RWPE2 (cell line): Measurements from ENCODE around the gene ETV1.

Experiments
- ATAC-seq: fragments of 200-7000 bp; cut with Tn5 transposase; 3 replicates; pipeline ENCODE4 v1.9.1; 2021; ENCODE audit warnings: low read depth
- DNase-seq: peaks from one replicate; pipeline ENCODE4 v3.0.0-alpha.2; 2020; ENCODE audit warnings: low spot score
- H3K27ac ChIP-seq: fragments of 450-650 bp; 2 replicates; pipeline ENCODE4 v1.5.1; 2017; ENCODE audit warnings: mild to moderate bottlenecking; ENCODE audit not compliant: poor library complexity, severe bottlenecking
- H3K27me3 ChIP-seq: fragments of 250-450 bp; sonication (Bioruptor Pico); 2 replicates; pipeline ENCODE4 v1.5.1; 2021; ENCODE audit warnings: mild to moderate bottlenecking, moderate library complexity; ENCODE audit not compliant: insufficient read depth, poor library complexity, severe bottlenecking
- H3K36me3 ChIP-seq: fragments of 250-450 bp; sonication (Bioruptor Pico); 2 replicates; pipeline ENCODE4 v1.5.1; 2020; ENCODE audit warnings: low read depth, mild to moderate bottlenecking, moderate library complexity
- H3K4me1 ChIP-seq: fragments of 250-450 bp; sonication (Bioruptor Pico); 2 replicates; pipeline ENCODE4 v1.5.1; 2021; ENCODE audit warnings: mild to moderate bottlenecking, moderate library complexity; ENCODE audit not compliant: insufficient read depth, poor library complexity, severe bottlenecking
- H3K4me3 ChIP-seq: fragments of 250-450 bp; sonication (Bioruptor Pico); 2 replicates; pipeline ENCODE4 v1.5.1; 2021; ENCODE audit warnings: mild to moderate bottlenecking, moderate library complexity; ENCODE audit not compliant: severe bottlenecking
- H3K9me3 ChIP-seq: fragments of 250-450 bp; sonication (Bioruptor Pico); 2 replicates; pipeline ENCODE4 v1.5.1; 2021; ENCODE audit warnings: mild to moderate bottlenecking, moderate library complexity; ENCODE audit not compliant: severe bottlenecking
- CTCF ChIP-seq: fragments of 450-650 bp; IDR thresholded peaks from one replicate; pipeline ENCODE4 v1.5.1; 2017; ENCODE audit warnings: mild to moderate bottlenecking, moderate library complexity; ENCODE audit not compliant: poor library complexity, severe bottlenecking

Gene ETV1

GRCh38 chr7:13841284-13841683, 148.2 kb downstream of the ETV1 start:
- ATAC-seq (no peak), DNase-seq (no peak)
- no peak for TF ChIP-seq CTCF
- no peaks in the 10 kb centered on the region for H3K4me1 ChIP-seq
- H3K27me3 ChIP-seq: no peaks in the 10 kb centered on the region
- H3K36me3 ChIP-seq: no peaks in the 10 kb centered on the region
- H3K27ac ChIP-seq: no peak overlapping the region
- no peak overlapping the region for H3K4me3 ChIP-seq
- no peaks in the 10 kb centered on the region for H3K9me3 ChIP-seq
